ENCODE measurements around the gene FILIP1L. TPM values are rescaled to one million over a fixed set of nuclear protein-coding genes. Genes with fewer than 3 reads are reported as not detected.
A peak's percentile ranks its signal among the peaks of the same experiment; 100 is the strongest.
"Not testable (repeated sequence)": the region's sequence is repeated elsewhere in the genome, so short reads cannot be mapped to it uniquely, and the experiment has no call there.

FILIP1L gene
- polyA plus RNA-seq, 1 donor, result 42.3 TPM

DNA sequence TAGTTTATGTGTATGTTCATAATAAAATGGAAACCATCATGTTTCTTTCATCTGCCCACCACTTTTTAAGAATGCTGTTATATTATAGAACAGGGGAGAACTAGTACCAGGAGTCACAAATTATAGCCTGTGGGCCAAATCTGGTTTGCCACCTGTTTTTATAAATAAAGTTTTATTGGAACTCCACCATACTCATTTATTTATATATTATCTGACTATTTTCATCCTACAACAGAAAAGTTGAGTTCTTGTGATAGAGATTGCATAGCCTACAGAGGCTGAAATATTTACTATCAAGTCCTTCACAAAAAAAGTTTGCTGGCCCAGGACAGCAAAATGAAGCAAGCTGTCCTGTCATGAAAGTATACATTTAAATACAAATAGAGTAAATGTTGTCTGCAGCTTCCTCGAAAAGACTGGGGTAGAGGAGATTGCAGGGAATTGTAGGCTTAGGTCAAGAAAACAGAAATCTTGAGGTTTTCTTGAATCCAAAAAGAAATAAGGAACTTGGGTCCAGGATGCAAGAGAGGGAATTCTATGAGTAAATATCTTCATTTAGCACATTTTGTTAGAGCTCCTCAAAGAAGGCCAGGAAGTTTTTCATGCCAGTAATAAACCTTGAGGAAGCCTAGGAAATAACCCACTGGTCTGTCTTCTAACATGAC lies 41.1 kb downstream of the FILIP1L start:
- DNase-seq, result no peak

DNA sequence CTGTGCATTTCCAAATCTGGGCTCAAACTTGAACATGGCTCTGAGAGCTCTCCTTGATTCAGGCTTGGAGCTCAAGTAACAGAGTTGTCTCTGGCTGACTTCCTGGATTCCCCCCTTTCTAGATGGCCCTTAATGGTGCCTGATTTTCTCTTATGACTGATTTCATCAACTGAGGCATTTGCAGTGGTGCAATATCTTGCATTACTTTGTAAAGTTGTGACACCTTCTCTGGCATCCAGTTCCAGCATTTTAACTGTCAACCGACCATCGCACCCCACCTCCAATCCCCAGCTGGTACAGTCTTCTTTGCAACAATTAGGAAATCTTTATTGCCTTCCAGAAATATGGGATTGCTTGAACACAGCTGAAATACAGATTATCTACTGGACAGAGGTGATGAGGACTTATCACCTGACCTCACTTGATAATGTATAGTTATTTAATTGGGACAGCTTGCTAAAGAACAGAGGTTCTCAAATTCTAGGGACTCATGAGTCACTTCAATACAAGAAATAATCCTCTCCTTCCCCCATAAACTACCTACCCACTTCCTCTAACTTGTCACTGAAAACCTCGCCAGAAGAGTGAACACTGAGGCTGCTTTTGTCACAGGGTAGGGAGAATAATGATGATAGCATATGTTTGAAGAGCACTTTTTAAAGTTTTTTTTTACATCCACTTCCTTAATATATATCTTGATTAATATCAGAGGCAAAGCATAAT lies 41.8 kb downstream of the FILIP1L start:
- no peak for DNase-seq

DNA sequence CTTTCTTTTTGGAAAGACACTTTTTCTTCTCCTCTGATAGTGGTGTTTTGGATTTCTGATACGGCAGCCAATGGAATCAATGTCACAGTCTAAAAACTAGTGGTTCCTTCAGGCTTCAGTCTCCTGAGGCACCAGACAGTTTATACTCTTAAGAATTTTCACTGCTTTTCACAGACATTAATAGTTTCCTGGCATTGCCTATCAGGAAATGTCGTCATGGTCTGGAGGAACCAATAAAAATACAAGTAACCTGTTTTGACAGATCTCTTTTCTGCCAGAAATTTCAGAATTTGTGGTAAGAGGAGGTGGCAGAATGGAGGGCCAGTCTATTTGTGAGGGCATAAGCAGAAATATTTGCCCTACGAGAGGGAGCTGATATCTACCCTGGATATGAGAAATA lies 44.8 kb downstream of the FILIP1L start:
- no peak for DNase-seq

DNA sequence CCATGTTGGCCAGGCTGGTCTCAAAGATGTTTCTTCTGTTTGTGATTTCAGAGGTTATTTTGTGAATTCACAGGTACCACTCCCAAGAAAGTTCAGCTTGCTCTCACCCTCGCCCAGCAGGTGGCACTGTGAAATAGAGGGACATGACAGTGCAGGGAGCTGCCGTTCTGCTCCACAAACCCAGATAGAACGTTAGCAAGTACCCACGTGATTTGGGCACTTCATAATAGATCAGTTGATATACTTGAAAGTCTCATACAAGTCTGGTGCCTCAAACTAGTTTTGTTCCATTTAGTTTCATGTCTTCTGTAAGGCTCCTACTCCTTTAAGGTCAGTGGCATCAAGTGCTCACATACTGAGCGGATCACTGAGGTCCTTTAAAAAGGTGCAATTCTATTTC lies 45.5 kb downstream of the FILIP1L start:
- DNase-seq, result peak; percentile 67

DNA sequence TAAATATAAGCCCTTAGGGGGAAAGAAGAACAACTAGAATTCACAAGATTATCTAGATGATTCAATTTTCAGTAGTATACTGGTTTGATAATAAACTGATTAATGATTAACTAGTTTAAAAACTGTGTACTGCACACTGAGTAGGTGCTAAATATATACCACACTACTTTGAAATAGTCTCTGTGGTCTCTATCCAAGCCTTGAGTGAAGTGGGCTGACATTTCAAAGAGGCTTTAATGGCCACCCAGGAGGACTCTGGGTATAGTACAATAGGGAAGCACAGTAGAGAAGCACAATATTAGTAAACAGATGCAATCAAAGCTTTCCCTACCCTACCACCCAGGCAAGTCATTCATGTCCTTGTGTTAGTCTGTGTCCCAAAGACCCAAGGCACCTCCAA lies 46.7 kb downstream of the FILIP1L start:
- no peak for DNase-seq

DNA sequence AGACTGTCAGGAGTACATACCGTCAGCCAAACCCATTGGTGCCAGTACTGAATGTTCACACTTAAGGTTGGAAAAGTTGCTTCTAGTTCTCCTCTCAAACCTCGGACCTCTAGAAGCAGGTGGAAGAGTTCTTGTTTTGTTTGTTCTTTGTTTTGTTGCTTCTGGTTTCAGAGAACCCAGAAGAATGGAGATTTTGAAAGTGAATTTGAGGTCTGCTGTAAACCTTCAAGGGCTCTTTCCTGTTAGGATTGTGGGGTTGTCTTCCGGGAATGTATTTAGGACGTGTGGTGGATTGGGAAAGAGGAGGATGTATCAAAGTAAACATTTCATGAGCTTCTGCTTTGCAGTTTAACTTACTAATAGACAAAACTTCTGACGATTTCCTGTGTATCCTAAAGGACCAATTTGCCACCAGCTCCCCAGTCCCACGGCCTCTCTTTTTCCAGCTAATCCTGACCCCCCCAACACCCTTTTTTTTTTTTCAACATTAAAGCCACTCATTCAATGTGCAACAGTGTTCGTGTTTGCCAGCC lies 50.3 kb downstream of the FILIP1L start:
- no peak for DNase-seq

DNA sequence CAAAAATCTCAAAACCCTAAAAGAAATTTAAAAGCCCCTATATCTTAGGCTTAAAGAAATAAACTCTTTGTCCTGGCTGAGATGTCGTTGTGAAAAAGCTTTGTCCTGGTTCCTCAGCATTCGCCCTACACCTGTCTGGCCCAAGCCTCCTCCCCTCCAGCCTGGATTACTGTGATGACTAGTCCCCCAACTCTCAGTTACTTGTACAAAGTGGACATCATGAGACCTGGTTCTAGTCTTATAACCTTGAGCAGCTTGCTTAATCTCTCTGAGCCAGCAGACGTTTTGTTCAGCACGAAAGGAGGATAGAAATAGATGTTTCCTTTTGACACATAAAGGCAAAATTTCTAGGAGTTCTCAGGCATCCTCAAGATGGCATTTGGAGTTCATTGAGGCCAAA lies 51.6 kb downstream of the FILIP1L start:
- DNase-seq, result no peak

DNA sequence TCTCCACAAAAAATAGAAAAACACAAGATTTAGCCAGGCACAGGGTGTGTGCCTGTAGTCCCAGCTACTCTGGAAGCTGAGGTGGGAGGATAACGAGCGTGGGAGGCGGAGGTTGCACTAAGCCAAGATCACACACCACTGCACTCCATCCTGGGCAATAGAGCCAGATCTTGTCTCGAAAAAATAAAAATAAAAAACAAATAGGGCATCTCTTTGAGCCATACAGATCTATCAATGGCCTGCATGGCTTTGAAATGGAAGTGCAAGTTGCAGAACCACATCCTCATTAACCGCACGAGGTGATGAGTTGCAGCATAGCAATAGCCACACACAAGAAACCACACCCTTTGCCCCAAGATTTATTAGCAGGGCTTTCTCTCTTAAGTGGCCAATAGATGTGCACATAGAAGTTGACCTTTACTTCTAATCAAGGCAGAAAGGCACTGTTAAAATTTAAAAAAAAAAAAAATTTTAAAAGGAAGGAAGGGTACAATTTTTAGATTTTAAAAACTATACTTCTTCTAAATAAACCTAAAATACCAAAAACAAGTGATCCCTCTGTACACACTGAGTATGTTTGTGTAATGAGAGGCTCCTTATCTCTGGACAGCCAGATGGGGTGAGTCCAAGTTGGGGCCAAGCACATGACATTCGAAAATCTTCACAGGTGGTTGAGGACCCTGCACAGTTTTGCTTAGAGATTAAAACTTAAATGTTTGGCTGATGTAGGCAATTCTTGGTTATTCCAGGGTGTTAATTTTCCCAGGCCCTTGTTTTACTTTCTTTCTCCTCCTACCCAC lies 53.4 kb downstream of the FILIP1L start:
- DNase-seq, result no peak

DNA sequence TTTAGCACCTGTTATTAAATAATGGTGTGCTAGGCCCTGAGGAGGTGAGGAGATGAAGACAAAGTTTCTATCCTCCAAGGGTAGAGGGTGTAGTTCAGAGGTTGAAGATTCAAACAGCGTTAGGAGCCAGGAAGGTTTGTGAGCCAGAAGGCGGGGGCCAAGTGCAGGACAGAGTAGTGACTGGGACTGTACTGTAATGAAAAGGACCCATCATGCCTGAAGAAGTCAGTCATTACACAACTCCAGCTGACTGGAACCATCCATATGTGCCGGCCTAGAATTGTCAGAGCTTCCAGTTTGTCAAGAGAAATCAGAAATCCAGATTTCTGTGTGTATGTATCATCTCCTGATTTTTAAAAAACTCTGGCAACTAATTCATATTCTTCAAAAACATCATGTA lies 54.8 kb downstream of the FILIP1L start:
- no peak for DNase-seq

DNA sequence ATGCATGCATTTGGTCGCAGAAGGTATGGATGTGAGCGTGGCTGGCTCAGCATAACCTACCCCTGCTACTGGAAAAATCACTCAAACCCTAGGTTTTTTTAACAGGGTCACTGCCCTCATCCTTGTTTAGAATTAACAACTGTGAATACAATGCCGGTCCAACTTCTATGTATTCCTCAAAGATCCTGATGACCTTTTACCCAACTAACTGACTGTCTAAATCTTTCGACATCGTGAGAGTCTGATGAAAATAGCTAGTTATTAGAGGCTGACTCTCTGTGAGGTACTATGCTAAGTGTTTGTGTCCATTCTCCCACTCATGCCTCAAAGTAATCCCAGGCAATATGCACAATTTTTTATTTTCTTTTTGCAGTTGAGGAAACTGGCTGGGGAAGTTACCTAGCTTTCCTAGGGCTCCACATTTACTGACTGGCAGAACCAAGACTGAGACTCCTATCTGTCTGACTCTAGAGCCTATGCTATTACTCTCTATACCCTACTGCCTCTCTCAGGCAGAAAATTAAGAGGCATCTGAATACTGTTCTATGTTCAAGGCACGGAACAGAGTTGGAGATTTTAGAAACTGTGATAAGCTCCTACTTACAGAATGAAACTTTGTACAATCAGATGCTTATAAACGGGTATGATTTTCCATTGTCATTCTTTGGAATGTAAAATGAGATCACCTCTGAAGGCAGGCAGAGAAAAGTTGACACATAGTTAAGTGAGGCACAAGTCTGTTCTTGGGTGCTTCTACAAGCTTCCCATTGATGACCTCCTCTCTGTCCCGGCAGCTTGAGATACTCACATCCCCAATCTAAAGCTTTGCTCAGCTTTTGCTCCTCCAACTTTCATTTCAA lies 56.4 kb downstream of the FILIP1L start:
- no peak for DNase-seq

DNA sequence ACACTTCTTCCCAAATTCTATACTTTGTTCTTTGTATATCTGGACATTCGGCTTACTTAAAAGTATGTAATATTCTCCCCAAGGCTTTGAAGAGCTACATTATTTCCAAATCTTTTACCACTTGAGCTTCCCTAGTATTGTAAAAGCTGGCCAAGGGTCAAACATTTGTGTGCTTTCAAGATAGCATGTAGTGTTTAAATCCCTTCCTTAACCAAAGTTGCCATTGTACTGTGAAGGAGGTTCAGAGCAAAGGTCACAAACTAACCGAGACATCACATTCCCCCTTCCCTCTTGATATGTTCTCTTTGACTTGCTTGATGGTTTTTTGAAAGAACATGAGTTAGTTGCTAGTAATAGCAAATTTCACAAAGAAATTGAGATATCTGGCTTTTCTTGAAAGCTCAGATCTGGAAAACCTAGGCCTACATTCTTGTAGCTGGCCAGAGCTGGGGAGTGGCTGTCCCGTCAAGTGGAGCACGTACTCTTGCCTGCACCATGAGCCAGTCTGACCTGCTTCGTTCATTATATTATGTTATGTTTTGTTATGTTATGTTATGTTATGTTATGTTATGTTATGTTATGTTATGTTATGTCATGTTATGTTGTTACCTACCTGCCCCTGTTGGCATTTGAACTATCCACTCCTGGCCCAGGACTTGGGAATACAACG lies 60.2 kb downstream of the FILIP1L start:
- no peak for DNase-seq

DNA sequence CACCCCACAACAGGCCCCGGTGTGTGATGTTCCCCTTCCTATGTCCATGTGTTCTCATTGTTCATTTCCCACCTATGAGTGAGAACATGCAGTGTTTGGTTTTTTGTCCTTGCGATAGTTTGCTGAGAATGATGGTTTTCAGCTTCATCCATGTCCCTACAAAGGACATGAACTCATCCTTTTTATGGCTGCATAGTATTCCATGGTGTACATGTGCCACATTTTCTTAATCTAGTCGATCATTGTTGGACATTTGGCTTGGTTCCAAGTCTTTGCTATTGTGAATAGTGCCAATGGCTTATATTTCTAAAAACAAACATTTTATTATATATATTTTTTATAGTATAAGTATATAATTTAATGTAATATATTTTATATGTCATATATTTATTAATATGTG lies 62.8 kb downstream of the FILIP1L start:
- DNase-seq, result not testable (repeated sequence)

DNA sequence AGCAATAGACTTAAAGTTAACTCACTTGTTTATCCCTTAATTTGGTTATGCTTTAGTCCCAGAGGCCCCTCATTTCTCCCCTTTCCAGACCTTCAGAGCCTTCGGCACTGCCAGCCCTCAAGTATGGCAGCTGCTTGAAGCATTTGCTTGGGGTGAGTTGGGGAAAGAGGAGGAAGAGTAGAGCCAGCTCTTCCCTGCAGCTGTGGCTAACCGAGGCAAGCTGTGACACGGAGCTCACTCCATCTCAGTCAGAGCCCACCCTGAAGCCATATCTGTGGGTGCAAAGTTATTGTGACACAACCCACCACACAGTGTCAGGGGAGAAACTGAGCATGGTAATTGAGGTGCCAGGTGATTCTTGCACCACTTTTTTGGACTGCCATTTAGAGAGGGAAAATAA lies 66.1 kb downstream of the FILIP1L start:
- no peak for DNase-seq

DNA sequence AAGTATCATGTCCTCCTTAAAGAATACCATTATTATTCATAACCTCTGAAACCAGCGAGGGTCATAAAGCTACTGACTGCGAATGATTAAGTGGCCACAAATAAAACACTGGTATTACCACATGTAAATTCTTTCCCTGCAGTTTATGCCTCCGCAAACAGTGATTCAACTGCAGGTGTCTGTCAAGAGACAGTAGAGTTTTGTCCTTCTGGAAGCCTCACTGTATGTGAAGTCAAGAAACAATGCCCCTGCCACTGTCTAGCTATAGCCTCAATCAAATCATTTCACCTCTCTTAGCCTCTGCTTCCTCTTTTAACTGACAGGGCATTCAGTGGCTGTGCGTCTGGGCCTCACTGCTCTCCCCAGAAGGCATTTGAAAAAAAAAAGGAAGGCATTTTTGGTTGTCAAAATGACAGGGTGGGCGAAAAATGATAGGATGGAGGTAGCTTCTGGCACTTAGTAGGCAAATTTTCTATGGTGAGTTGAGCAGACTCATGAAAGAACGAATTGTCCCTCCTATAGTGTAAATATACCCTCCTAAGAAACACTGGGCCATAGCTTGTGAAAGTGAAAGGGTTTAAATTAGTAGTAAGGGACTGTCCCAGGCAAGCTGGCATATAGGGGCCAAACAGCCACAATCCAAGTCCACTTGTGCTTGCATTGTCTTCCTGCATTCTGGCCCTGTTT lies 66.7 kb downstream of the FILIP1L start:
- no peak for DNase-seq

DNA sequence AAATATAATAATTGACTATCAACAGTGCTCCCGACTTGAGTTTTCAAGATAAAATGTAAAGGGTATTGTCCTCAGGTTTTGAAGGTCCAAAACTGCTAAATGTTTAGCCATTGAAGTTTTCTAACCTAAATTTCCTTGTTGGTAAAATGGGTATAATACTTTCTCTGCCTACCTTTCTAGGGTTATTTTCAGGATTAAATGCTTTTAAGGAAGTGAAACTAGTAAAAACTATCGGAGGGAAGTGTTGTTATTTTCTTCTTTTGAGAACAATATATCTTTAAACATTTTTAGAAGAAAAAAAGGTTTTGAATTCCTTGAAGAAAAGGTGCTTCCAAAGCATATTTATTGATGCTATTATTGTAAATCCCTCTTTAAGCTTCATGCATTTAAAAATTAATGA lies 67.3 kb downstream of the FILIP1L start:
- no peak for DNase-seq

DNA sequence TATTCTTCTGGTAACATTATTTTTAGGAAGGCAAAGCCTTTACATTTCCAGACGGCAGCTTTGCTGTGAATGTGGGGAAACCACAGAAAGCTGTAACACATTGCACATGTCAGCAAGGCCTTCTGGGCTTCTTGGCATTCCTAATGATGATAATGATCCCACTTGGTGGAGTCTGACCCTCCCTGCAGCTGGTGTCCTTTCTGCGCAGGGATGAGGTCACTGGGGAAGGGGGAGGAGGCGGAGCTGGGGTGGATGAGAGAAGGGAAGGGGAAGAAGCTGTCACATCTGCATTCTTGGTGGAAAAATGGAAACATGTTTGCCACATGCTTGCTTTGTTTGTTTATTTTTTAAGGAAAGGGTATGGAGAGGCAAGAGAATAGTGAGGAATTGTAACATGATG lies 68.6 kb downstream of the FILIP1L start:
- peak; percentile 87 for DNase-seq

DNA sequence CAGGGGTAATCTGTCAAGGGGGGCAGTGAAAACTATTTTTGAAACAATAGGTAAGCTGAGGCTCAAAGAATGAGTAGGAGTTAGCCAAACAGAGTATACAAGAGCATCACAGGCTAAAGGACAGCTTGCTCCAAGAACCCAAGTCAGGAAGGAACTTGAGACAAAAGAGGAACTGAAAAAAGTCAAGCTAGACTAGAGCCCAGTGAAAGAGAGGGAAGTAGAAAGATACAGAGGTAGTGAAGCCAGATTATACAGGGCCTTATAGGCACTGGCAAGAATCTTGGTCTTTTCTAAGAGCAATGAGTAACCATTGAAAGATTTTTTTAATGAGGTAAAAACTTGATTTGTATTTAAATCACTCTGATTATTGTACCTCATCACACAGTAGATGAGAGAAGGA lies 69.9 kb downstream of the FILIP1L start:
- DNase-seq, result no peak

DNA sequence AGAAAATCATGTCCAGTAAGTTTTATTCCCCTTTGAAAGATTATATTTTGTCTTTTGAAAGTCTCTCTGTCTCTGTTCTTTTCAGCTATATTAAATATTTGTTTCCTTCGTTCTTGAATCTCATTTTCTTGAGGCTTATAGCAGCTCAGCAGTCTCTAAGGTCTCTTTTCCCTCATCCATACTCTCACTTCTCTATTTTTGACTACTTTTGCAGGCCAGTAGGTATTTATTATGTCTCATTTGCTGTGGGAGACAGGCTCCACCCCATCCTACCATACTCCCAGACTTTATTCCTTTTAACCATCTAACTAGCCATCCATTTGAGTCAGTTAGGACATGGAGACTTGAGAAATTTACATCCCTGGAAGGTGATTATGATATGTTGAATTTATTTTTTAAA lies 71.0 kb downstream of the FILIP1L start:
- DNase-seq, result no peak

DNA sequence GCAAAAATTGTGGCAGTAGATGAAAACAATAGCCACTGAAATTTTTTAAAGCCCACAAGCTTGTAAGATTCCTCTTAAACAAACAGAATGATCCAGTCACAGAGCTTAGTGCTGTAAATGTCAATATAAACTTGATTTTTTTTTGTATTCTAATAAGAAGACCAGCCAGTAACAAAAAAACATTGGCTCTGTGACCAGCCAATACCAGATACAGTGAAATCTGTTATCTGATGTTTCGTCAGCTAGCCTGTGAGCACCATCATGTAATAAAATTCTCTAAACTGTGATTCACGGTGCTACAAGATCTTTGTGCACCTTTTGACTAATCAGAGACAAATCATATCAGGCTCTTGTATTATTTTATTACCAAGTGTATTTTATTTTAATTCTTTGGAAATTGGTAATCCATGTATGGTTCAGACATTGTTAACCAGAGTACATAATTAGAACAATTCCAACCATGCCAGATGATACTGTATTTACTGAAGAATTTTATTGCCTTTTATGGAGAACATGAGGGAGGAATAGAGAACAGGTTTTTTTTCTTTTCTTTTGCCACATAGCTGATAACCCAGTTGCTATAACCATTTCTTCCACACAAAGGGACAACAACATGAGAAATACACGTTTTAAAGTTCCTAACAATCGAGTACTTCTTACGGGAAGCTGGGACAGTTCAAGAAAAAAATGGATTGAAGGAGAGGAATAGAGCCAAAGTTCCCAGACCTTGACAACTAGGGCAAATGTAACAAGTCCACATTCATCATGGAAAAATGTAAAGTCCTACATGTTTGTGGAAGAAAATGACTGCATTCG lies 71.9 kb downstream of the FILIP1L start:
- DNase-seq, result no peak

DNA sequence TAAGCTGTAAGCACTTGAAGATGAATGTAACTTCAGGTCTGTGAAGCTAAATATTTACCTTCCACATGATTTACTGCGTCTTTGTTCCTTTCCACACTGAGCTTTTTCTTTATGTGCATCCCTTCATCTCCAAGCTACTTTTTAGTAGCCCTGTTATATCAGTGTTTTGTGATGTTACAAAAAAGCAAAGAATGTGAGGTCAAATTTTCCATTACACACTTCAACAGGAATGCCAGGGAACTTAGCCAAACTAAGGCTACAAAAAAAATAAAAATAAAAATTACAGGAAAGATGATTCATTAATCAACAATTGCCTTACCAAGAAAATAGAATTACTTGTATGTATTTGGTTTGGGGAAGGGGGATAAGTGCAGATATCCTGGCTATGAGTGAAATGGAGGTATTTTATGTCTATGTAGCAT lies 73.0 kb downstream of the FILIP1L start:
- DNase-seq, result peak; percentile 76
